Jurkat, Clone E6-1 (cell line): Measurements from ENCODE around the gene KDM2A. TPM values are rescaled to one million over a fixed set of nuclear protein-coding genes. Genes with fewer than 3 reads are reported as not detected.

Source experiments
- DNase-seq: peaks from one replicate; pipeline ENCODE4 v3.0.0-alpha.2; 2011; ENCODE audit warnings: low read depth, low spot score
- H3K4me3 ChIP-seq: 2 replicates; pipeline ENCODE4 v1.5.1; 2011; ENCODE audit warnings: mild to moderate bottlenecking, low read length, control low read depth, moderate library complexity
- polyA plus RNA-seq: library from polyadenylated mRNA; unstranded; fragments of >200 nt; gene quantifications from one replicate; pipeline ENCODE4 v1.2.1, GENCODE V29; 2012; ENCODE audit warnings: missing spikeins; ENCODE audit not compliant: insufficient read length, insufficient read depth

KDM2A gene
- polyA plus RNA-seq: 41.6 TPM

- peak; percentile 98 for DNase-seq
Observed at GRCh38 chr11:67118801-67119584, at the start of gene KDM2A. TSS of gene KDM2A (plus strand) at chr11:67119263. CDS start at chr11:67121317, 2,054 bp downstream.

GRCh38 chr11:67071420-67072284 lies 47.4 kb upstream of the KDM2A start:
- DNase-seq: peak; percentile 45
- no peak overlapping the region for H3K4me3 ChIP-seq

More at GRCh38 chr11:67118801-67119584, at the start of gene KDM2A:
- peak within 1 kb of the TSS; percentile 89 for H3K4me3 ChIP-seq

- no peak overlapping the region for H3K4me3 ChIP-seq
- DNase-seq: no peak
Observed at GRCh38 chr11:67072295-67072694, 46.8 kb upstream of the KDM2A start.

- DNase-seq: no peak
Observed at GRCh38 chr11:67073908-67074307, 45.2 kb upstream of the KDM2A start.

GRCh38 chr11:67076202-67076601 lies 42.9 kb upstream of the KDM2A start:
- no peak for DNase-seq
- no peak overlapping the region for H3K4me3 ChIP-seq

More at GRCh38 chr11:67073908-67074307, 45.2 kb upstream of the KDM2A start:
- H3K4me3 ChIP-seq: no peak overlapping the region

GRCh38 chr11:67079065-67079705 lies 39.9 kb upstream of the KDM2A start:
- DNase-seq: no peak
- no peak overlapping the region for H3K4me3 ChIP-seq

GRCh38 chr11:67082071-67082791 lies 36.8 kb upstream of the KDM2A start:
- no peak for DNase-seq
- no peak overlapping the region for H3K4me3 ChIP-seq

GRCh38 chr11:67083786-67084366 lies 35.2 kb upstream of the KDM2A start:
- H3K4me3 ChIP-seq: no peak overlapping the region
- no peak for DNase-seq

GRCh38 chr11:67085617-67086016 lies 33.4 kb upstream of the KDM2A start:
- no peak for DNase-seq

GRCh38 chr11:67090717-67091116 lies 28.3 kb upstream of the KDM2A start:
- DNase-seq: no peak
- H3K4me3 ChIP-seq: no peak overlapping the region

More at GRCh38 chr11:67085617-67086016, 33.4 kb upstream of the KDM2A start:
- no peak overlapping the region for H3K4me3 ChIP-seq

GRCh38 chr11:67095214-67095507 lies 23.9 kb upstream of the KDM2A start:
- no peak for DNase-seq
- no peak overlapping the region for H3K4me3 ChIP-seq

- no peak for DNase-seq
- no peak overlapping the region for H3K4me3 ChIP-seq
Observed at GRCh38 chr11:67098799-67099429, 20.1 kb upstream of the KDM2A start.

GRCh38 chr11:67099831-67100324 lies 19.2 kb upstream of the KDM2A start:
- no peak for DNase-seq
- no peak overlapping the region for H3K4me3 ChIP-seq

GRCh38 chr11:67102664-67103063 lies 16.4 kb upstream of the KDM2A start:
- H3K4me3 ChIP-seq: no peak overlapping the region
- no peak for DNase-seq

GRCh38 chr11:67105964-67106363 lies 13.1 kb upstream of the KDM2A start:
- H3K4me3 ChIP-seq: no peak overlapping the region

GRCh38 chr11:67111261-67111660 lies 7.8 kb upstream of the KDM2A start:
- H3K4me3 ChIP-seq: no peak overlapping the region
- no peak for DNase-seq

More at GRCh38 chr11:67105964-67106363, 13.1 kb upstream of the KDM2A start:
- DNase-seq: no peak

GRCh38 chr11:67113231-67113721 lies 5.8 kb upstream of the KDM2A start:
- no peak for DNase-seq
- no peak overlapping the region for H3K4me3 ChIP-seq
